HG03159 (cell line): ENCODE results near the gene SPTLC2.

Source experiments
- ATAC-seq: cut with Tn5 transposase; IDR thresholded peaks from one replicate; pipeline ENCODE4 v1.9.1; 2021; ENCODE audit warnings: mild to moderate bottlenecking, moderate library complexity; ENCODE audit not compliant: unreplicated experiment

The SPTLC2 gene

DNA sequence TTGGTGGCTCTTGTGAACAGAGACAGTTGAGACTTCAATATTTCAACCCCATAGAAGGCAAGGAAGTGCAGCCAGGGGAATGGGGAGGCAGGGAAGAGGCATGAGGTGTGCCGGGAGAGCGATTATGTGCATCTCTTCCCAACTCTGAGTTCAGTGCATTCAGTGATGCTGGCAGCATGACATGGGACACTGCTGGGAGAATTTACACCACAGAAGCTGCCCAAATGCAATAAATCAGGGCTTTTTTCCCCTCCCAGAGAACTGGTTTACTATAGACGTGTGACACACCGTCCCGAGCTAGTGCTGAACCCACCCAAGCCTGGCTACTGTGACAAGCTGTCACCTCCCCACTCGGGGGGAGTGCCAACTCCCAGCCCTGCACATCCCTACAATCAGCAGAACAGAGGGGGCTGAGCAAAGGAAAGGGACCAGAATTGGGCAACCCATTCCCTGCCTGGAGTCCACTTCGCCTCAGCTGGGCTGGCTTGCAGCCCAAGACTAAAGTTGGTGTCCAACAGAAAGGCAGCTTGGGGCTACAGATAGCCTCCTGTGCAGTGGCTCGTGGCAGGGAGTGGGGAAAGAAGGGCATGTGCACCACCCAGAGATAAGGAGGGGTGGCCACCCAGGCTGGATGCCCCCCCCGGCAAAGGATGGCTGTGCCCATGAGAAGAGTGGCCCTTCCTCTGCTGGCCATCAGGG lies 141.8 kb downstream of the SPTLC2 start:
- no peak for ATAC-seq

DNA sequence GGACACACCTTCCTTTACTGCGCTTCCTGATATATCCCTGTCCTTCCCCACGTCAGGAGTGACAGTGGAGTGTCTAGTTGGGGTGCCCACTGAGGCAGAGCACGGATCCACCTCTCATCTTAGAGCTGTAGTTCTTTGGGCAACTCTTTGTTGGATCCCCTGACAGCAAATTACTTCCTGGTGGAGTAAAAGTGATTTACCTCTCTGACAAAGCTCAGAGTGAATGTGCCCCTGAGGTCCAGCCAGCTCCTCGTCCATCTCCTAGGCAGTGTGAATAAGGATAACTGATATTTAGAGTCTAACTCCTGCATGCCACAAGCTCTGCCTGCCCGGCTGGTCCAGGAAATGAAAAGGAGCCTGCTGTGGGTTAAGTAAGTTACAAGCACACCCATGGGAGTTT lies 142.5 kb downstream of the SPTLC2 start:
- ATAC-seq, result no peak

GRCh38 chr14:77470224-77470870 lies 146.1 kb downstream of the SPTLC2 start:
- ATAC-seq, result no peak

DNA sequence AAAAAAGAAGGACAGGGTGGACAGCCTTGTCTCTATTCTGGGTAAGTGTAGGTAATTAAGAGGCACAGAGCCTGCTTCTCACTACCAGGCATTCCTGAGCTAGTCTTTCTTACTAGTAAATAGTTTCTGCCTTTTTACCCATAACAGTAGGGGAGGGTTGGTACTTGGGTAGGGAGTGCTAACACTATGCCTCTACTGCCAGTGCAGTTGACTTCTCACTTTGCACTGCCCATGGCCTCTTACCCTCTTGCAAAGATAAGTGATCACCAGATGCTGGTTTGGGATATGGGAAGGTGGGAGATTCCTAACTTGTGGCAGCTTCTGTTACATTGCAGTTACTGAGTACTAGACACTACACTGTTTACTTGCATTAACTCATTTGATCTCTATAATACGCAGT lies 146.9 kb downstream of the SPTLC2 start:
- no peak for ATAC-seq

DNA sequence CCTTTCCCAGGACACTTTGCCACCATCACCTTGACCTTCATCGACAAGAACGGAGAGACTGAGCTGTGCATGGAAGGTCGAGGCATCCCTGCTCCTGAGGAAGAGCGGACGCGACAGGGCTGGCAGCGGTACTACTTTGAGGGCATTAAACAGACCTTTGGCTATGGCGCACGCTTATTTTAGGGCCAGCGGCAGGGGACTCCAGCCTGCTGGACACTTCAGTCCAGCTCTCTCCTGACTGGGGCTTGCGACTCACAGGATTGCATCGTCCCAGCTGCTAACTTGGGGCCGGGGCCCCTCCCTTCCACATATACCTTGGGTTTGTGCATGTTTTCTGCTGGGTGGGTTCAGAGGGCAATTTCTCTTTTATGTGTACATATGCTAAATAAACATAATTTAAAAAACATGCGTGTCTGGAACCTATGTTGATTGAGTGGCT lies 147.4 kb downstream of the SPTLC2 start:
- ATAC-seq, result no peak

DNA sequence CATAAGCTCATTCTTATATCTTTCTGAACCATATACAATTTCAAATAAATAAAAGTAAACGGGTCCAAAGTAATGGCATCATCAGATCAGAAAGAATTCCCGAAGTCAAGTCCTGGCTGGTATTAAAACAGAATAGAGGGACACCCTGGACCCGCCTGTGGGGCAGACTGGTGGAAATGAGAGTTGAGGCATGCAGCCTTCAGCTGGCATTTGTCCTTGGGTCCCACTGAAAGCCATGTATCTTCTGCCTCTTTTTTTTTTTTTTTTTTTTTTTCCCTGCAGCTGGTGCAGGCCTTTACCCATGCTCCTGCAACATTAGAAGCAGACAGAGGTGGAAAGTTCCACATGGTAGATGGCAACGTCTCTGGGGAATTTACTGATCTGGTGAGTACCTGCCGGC lies 148.6 kb downstream of the SPTLC2 start:
- ATAC-seq, result no peak

DNA sequence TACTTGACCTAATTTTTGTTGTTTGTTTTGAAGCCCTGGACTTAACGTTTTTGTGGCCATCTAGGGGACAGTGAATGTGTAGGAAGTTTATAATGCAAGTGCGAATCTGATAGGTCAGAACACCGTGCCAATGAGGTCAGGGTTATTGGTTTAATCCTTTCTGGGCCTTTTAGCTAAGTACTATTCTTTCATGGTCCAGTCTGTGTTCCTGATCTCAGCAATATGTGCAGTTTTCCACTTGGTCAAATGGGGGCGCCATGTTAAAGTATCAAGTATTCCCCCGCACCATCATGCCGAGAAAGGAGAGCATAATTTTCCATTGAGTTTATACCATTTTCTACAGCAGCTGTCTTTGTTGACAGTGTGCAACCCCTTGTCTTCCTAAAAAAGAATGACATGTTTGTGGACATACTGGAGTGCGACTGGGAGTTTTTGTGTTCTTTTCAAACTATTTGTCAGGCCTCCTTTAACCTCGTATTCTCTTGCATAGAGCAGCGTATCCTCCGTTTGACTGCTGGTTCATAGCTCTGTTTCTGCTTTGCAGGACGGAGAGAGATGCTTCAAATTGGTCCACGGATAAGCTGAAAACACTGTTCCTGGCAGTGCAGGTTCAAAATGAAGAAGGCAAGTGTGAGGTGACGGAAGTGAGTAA lies 157.2 kb downstream of the SPTLC2 start:
- no peak for ATAC-seq

DNA sequence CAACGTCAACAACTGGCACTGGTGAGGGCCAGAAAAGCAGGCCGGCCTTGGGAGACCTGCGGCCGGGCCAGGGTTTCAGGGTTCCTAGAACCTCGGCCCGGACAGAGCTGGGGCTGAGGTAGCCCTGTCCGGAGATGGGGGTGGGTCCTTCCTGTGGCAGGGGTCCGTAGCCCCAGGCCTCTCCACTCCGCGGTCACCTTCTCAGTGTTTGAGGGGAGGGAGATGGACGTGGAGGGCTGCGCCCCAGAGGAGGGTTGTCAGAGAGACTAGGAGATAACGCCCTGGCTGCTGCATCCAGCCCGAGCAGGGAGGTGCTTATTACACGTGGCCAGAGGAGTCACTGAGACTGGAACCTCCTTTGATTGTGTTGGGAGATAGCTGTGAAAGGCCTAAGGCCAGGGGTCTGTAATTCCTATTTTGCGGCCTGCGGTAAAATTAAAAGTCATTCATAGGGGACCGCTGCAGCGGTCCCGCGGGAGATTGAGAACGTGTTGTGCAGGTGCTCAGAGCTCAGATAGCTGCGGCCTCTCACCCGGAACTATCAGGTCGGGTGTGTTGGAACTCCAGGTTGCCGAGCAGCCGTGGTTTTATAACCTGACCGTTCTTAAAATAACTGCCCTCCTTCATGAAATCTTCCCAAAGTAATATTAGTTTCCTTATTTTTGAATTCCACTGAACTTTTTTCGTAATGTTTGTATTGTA lies 158.0 kb downstream of the SPTLC2 start:
- ATAC-seq, result peak; percentile 18

DNA sequence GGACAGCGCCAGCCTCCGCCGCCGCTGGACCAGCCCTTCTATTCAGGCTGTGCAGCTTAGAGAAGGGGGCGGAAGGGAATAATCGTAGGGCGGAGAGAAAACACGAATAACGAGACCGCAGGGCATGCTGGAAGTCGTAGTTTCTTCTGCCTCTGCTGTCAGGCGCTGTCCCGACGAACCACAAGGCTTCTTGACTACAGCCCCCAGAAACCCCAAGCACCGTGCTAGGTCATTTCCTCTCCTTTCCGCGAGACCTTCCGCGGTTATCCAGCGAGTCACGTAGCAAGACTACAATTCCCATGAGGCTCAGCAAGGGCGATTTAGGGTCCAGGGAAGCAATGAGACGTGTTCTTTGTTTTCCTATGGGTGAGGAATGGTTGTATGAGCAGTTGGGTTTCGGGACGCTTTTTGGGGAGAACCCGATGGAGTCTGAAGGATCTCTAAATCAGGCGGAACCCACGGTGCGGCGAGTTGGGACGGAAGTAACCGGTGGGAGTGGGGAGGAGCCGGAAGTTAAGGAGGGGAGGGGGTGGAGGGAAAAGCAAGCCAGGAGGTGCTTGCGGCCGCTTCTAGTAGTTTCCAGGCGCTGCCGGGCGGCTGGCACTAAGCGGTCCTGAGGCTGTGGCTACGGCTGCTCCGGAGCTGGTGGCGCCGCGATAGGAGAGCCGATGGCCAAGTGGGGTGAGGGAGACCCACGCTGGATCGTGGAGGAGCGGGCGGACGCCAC lies 158.8 kb downstream of the SPTLC2 start, which contains the start of the genes AHSA1 and VIPAS39:
Gene AHSA1 (plus strand): TSS at position 572 of the 727 bp plus-strand sequence. CDS start 97 bp downstream, at position 669.
Gene VIPAS39 (minus strand): TSS at position 80 of the 727 bp plus-strand sequence. CDS start 3,499 bp downstream, outside the sequence.
- ATAC-seq, result peak; percentile 91

DNA sequence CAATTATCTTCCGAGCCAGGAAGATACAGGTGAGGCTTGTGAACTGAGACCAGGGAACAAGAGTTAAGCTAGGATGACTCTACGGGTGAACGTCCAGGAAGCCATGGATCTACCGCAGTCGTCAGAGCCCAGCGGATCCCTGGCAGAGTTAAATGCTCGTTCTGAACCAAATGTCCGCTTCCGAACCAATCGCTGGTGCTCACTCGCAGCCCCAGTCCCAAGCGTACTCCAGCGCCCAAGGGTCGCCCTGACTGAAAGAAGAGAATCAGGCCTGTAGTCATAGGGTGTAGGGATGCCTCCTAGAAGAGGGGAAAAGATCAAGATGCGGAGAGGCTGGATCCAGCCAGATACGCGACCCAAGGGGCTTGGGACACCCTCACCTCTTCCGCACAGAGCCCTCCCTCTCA lies 159.3 kb downstream of the SPTLC2 start:
- ATAC-seq, result no peak
